Tibial artery (tissue), 4 donors: ENCODE results near the gene CTIF.

ENCODE experiments used
- DNase-seq, 2 donors: peaks; one replicate each; pipeline ENCODE4 v3.0.0-alpha.2; 2019
- H3K27ac ChIP-seq, 2 donors: fragments of 200-600 bp; sonication (generic) in 1 of 2; 1 replicate in 1 of 2; 2 replicates in 1 of 2; pipeline ENCODE4 v1.5.1; 2018 to 2019; ENCODE audit warnings: mild to moderate bottlenecking in 1 of 2
- H3K27me3 ChIP-seq, 2 donors: fragments of 200-600 bp; sonication (generic) in 1 of 2; one replicate each; pipeline versions ENCODE4 v1.5.1 to v1.6.0; 2016 to 2019
- H3K36me3 ChIP-seq, 3 donors: fragments of 200-600 bp; sonication (generic) in 2 of 3; one replicate each; pipeline ENCODE4 v1.5.1; 2016 to 2019; ENCODE audit warnings: mild to moderate bottlenecking in 2 of 3
- H3K4me1 ChIP-seq, 4 donors: fragments of 200-600 bp; sonication (generic) in 2 of 4; 1 replicate in 3 of 4; 2 replicates in 1 of 4; pipeline ENCODE4 v1.5.1; 2016 to 2019
- H3K4me3 ChIP-seq, 2 donors: fragments of 200-600 bp; sonication (generic) in 1 of 2; 1 replicate in 1 of 2; 2 replicates in 1 of 2; pipeline ENCODE4 v1.5.1; 2018 to 2019; ENCODE audit warnings: mild to moderate bottlenecking in 2 of 2
- H3K9me3 ChIP-seq, 3 donors: fragments of 200-600 bp; sonication (generic) in 1 of 3; one replicate each; pipeline ENCODE4 v1.5.1; 2016 to 2019
- intact Hi-C: fragments of 100-400 bp; cut with DNase I; formaldehyde crosslinking; loops from one replicate; pipeline ENCODE4 v1.15.0; 2023; ENCODE audit warnings: low total_unique reads
- TF ChIP-seq, protein P1 (sequence below), 2 experiments: fragments of 200-600 bp in 1 of 2; fragments of 450-650 bp in 1 of 2; IDR thresholded peaks; one replicate each; pipeline ENCODE4 v1.5.1; 2017 to 2019; ENCODE audit warnings: antibody characterized with exemption in 2 of 2, mild to moderate bottlenecking in 1 of 2, moderate library complexity in 1 of 2

The CTIF gene

DNA sequence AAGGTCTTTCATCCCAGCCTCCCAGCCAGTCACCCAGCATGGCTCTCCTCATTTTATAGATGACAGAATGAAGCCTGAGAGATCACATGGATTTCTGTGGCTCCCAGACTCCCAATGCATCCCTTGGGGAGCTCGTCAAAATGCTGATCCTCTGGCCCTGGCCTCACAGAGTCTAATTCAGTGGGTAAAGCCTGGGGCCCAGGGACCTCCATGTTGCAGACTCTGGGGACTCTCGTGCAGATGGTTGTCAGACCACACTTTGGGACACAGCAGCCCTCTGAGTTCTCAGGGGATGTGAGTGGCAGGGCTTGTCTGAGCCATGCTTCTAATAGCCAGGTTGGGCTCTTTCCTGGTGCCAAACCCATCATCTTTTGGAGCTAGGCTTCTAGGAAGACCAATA, 97.0 kb downstream of the CTIF start:
- Histone ChIP-seq H3K9me3 (no peaks in the 10 kb centered on the region), H3K4me3 (no peak overlapping the region), H3K36me3 (peaks cover 0 to 37% (median 26%) of the 10 kb centered on the region in 3 donors), H3K27me3 (no peaks in the 10 kb centered on the region), H3K27ac (no peak overlapping the region), H3K4me1 (peaks cover 0 to 8% (median 3%) of the 10 kb centered on the region in 4 donors)
- DNase-seq: peak in 1 of 2 donors; percentile 42
- TF ChIP-seq, protein P1, sequence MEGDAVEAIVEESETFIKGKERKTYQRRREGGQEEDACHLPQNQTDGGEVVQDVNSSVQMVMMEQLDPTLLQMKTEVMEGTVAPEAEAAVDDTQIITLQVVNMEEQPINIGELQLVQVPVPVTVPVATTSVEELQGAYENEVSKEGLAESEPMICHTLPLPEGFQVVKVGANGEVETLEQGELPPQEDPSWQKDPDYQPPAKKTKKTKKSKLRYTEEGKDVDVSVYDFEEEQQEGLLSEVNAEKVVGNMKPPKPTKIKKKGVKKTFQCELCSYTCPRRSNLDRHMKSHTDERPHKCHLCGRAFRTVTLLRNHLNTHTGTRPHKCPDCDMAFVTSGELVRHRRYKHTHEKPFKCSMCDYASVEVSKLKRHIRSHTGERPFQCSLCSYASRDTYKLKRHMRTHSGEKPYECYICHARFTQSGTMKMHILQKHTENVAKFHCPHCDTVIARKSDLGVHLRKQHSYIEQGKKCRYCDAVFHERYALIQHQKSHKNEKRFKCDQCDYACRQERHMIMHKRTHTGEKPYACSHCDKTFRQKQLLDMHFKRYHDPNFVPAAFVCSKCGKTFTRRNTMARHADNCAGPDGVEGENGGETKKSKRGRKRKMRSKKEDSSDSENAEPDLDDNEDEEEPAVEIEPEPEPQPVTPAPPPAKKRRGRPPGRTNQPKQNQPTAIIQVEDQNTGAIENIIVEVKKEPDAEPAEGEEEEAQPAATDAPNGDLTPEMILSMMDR (IDR thresholded peaks at IDR 0.05): no peak
- intact Hi-C loops: no loop called here

DNA sequence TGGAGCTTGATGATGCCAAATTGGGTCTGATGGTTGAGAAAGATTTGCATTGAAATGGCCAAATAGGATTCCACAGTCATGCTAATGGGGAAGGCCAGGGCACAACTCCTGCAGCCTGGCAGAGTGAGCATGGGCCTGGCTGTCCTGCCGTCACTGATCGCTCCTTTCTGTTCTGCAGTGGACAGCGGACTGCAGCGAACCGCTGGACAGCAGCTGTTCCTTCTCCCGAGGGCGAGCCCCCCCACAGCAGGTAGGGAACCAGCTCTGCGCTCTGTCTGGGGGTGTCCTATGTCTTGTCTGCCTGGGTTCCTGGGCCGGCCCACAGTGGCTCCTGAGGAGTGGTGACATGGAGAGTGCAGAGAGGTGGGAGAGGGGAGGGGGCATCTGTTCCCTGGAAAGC, 97.6 kb downstream of the CTIF start:
- peak in 1 of 2 donors; percentile 63 for DNase-seq
- Histone ChIP-seq H3K9me3 (no peaks in the 10 kb centered on the region), H3K4me1 (peaks cover 0 to 8% (median 3%) of the 10 kb centered on the region in 4 donors), H3K27ac (no peak overlapping the region), H3K4me3 (no peak overlapping the region), H3K36me3 (peaks cover 0 to 37% (median 26%) of the 10 kb centered on the region in 3 donors), H3K27me3 (no peaks in the 10 kb centered on the region)
- intact Hi-C loops: no loop called here
- TF ChIP-seq, protein P1 (IDR thresholded peaks at IDR 0.05): no peak

DNA sequence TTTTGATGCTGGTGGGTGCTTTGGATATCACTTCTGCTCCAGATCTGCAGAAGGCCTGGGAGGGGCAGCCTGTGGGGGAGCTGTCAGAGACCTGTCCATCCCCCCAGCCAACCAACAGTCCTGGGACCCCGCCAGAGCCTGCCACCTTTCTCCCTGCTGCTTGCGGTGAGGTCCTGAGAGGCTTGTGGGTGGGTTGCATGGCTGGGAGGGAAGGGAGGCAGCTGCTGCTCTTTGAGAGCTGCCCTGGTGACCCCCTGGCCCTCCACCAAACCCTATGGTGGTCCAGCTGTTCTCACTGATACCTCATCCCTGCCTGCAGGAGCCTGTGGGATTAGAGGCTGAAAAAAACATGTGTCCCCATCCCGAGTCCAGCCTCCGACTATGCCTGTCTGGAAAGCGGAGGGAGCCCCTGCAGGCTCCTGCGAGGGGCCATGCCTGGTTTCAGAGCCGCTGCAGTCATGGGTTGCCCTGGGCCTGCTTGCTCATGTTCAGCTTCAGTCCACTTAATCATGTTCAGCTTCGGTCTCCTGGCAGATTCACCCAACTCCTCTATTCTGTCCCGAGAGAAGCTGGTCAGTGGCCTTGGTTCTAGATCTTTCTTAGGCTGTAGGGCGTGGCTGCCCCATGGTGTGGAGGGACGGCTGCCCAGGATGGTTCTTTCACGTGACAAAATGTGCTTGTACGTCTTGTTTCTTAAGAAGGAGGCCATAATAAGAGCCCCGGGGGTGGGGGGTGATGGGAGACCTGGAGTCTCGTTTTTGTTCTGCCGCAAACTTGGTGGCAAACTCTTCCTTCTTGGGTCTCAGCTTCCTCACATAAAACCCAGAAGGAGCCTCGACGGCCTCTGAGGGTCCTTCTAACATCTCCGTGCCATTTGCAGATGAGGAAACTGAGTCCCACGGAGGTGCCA, 98.5 kb downstream of the CTIF start:
- Histone ChIP-seq H3K9me3 (no peaks in the 10 kb centered on the region), H3K27ac (no peak overlapping the region), H3K27me3 (no peaks in the 10 kb centered on the region), H3K4me1 (peaks cover 0 to 8% (median 3%) of the 10 kb centered on the region in 4 donors), H3K4me3 (no peak overlapping the region), H3K36me3 (peaks cover 0 to 33% (median 27%) of the 10 kb centered on the region in 3 donors)
- TF ChIP-seq, protein P1 (IDR thresholded peaks at IDR 0.05): no peak
- DNase-seq: peak in 1 of 2 donors; percentile 57
- intact Hi-C loops: no loop called here

DNA sequence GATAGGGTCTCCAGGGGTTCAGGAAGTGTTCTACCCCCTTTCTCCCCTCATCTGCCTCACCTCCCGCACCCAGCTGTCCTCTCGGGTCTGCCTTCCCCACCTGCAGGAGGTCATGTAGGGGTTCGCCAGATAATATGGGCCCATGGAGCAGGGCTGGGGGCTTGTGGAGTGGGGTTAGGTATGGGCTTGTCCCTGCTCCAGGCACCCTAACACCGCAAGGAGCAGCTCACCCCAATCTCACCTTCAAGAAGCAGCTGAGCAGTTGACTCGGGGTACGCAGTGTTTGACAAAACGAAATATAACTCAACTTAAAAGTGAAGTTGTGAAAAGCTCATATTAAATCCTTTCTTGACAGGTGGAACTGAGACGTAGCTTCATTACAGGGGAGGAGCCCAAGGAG, 99.6 kb downstream of the CTIF start:
- Histone ChIP-seq H3K4me1 (peaks cover 0 to 8% (median 3%) of the 10 kb centered on the region in 4 donors), H3K27me3 (no peaks in the 10 kb centered on the region), H3K9me3 (no peaks in the 10 kb centered on the region), H3K36me3 (peaks cover 0 to 29% (median 29%) of the 10 kb centered on the region in 3 donors), H3K27ac (no peak overlapping the region), H3K4me3 (no peak overlapping the region)
- intact Hi-C loops: no loop called here
- TF ChIP-seq, protein P1 (IDR thresholded peaks at IDR 0.05): no peak
- DNase-seq: peak in 1 of 2 donors; percentile 48

DNA sequence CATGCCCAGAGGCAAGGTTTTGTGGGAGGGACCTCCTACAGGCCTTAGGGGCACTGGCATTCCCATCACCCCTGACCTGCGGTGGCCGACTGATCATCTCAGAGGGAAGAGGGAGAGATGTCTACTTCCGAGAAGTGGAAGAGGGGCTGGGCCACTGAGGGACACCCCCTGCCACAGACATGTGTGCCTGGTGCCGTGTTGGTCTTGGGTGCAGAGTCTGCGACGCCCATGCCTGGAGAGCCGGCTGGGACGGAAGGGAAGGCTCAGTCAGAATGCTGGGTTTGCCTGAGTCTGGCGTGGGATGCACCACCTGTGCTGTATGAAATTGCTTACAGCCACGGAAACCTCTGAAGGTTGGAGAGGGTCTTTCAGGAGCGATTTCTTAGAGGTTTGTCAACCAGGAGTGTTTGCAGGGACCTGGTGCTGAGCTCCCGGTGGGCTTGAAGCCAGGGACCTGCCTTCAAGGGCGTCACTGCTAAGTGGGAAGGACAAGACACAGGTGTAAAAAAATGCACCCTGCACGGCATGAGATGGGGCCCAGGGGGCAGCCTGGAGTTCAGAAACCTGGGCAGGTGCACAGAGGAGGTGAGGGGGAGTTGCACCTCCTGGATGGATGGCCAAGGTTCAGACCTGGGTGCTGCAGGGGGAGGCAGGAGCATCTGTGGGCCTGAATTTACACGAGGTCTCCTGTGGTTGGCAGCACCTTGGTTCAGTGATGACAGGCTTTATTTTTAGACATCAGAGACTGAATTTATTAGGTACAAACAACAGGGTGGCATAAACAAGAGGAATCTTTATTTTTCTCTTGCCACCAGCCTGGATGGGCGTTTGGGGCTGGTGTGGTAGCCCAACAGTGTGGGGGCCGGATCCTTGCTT, 100.3 kb downstream of the CTIF start:
- DNase-seq: peak in 1 of 2 donors; percentile 52
- peaks cover 0 to 8% (median 3%) of the 10 kb centered on the region in 4 donors for H3K4me1 ChIP-seq
- no peak overlapping the region for H3K4me3 ChIP-seq
- H3K27ac ChIP-seq: no peak overlapping the region
- H3K27me3 ChIP-seq: no peaks in the 10 kb centered on the region
- peaks cover 0 to 29% (median 29%) of the 10 kb centered on the region in 3 donors for H3K36me3 ChIP-seq
- intact Hi-C loops: no loop called here
- TF ChIP-seq, protein P1 (IDR thresholded peaks at IDR 0.05): no peak
- no peaks in the 10 kb centered on the region for H3K9me3 ChIP-seq
